GM10248 (cell line): ENCODE results near the gene PAF1.

Experiments used
- CTCF ChIA-PET: fragments of 300-600 bp; sonication (Branson Sonifier 250); formaldehyde crosslinking; extraction: SDS; loops from one replicate; lab custom pipeline; 2021; ENCODE audit warnings: antibody characterized with exemption; lab: Yijun Ruan, JAX
- POLR2A ChIA-PET: fragments of 350-650 bp; sonication (Branson Sonifier 250); formaldehyde crosslinking; extraction: SDS; loops from one replicate; lab custom pipeline; 2020; ENCODE audit warnings: antibody characterized with exemption; lab: Yijun Ruan, JAX
- DNase-seq: peaks from one replicate; pipeline ENCODE4 v3.0.0; 2012; ENCODE audit errors: extremely low spot score
- CTCF ChIP-seq: IDR thresholded peaks from 2 replicates; pipeline ENCODE4 v1.5.1; 2012; ENCODE audit warnings: mild to moderate bottlenecking, low read depth; ENCODE audit errors: extremely low read depth, missing control alignments, control extremely low read depth

Gene PAF1

GRCh38 chr19:39407410-39407659, 16.4 kb upstream of the PAF1 start:
- DNase-seq: no peak
- POLR2A ChIA-PET: interaction anchor here (0.7 to 3.8 kb wide), 7 partner anchors 9 to 77 kb away, joined by 3 to 49 read pairs (median 6); partner anchors contain the start of genes MED29, PAF1 and RPS16
- CTCF ChIA-PET: interaction anchor here (3.9 kb wide), 1 partner anchor 10 kb away, joined by 41 read pairs; no protein-coding TSS in a partner anchor
- TF ChIP-seq CTCF: no peak

GRCh38 chr19:39406656-39407409, 15.9 kb upstream of the PAF1 start, which contains the start of gene ZFP36:
Gene ZFP36 (plus strand): TSS chr19:39406847. CDS start chr19:39406905, 58 bp downstream.
- CTCF ChIA-PET: interaction anchor here (3.9 kb wide), 1 partner anchor 9 kb away, joined by 41 read pairs; no protein-coding TSS in a partner anchor
- POLR2A ChIA-PET: interaction anchor here (0.6 to 3.8 kb wide), 9 partner anchors 9 to 1284 kb away, joined by 3 to 49 read pairs (median 4); partner anchors contain the start of genes MED29, PAF1, RPS16 and SAMD4B
- peak; percentile 79 for DNase-seq
- no peak for TF ChIP-seq CTCF

DNA sequence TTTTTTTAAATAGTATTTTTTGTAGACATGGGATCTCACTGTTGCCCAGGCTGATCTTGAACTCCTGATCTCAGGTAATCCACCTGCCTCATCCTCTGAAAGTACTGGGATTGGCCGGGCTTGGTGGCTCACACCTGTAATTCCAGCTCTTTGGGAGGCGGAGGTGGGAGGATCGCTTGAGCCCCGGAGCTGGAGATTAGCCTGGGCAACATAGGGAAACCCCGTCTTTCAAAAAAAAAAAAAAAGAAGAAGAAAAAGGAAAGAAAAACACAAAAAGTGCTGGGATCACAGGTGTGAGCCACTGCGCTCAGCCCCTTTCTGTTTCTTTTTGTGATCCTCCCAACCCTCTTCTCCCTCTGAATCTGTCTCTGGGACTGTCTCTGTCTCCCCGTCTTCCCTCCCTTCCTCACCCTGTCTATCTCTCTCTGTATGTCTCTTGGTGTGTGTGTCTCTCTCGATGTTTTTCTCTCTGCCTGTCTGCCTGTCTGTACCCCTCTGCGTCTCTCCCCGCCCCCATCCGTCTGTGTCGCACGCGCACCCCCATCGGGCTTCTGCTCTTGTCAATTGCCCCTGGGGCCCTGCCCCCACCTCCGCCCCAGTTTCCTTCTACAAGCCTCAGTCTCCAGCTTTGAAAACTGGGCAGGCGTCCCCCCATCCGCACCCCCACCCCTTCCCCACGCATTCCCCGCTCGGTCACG, 15.2 kb upstream of the PAF1 start:
- ChIA-PET CTCF (interaction anchor here (3.9 kb wide), 1 partner anchor 8 kb away, joined by 41 read pairs; no protein-coding TSS in a partner anchor), POLR2A (interaction anchor here (0.6 to 3.8 kb wide), 9 partner anchors 8 to 1285 kb away, joined by 3 to 49 read pairs (median 4); partner anchors contain the start of genes MED29, PAF1, RPS16 and SAMD4B)

GRCh38 chr19:39405261-39405957, 14.5 kb upstream of the PAF1 start:
- ChIA-PET CTCF (no interaction called here), POLR2A (interaction anchor here (1.2 kb wide), 1 partner anchor 31 kb away, joined by 4 read pairs; the partner anchor contains the start of gene RPS16)
- no peak for TF ChIP-seq CTCF
- no peak for DNase-seq

More for the DNA sequence above, 15.2 kb upstream of the PAF1 start:
- TF ChIP-seq CTCF: no peak
- no peak for DNase-seq

DNA sequence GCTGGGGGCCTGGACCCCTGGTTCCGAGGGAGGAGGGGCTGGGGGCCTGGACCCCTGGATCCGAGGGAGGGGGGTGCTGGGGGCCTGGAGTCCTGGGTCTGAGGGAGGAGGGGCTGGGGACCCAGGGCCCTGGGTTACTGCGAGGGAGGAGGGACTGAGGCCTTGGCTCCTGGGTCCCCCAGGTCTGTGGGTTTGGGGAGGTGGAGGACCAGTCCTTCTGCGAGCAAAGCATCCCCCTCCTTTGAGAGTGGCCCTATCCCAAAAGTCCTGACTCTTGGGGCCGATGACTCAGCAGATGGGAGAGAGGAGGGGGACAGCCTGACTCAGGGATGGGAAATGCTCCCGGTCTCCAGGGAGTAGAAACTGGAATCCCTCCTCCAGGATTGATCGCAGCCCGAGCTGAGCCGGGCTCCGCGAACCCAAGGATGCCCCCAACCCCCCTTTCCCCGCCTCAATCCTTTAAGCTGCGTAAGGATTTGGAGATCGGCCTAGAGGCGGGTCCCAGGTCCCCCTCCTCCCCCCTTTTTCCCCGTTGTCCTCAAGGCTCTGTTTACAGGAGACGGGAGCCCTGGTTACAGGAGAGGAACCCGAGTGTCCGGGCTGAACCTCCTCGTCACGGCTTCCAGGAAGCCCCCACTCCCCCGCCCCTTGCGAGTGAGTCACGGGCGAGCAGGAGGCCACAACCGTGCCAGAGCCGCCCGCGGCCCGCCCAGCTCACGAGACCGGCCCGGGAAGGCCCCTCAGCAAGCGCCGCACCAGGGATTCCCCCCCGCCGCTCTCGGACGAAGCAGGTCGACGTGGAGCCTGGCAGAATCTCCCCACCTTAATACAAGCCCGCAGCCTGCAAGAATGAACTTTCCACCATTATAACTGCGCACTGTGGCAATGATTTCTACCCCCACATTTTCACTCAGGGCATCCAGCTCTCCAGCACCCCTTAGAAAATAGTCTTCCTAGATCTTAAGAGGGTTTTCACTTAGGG, 12.7 kb upstream of the PAF1 start:
- peak; percentile 77 for DNase-seq
- CTCF ChIA-PET: interaction anchor here (1.2 to 1.3 kb wide), 2 partner anchors 8 to 61 kb away, joined by 4 to 6 read pairs; partner anchors contain the start of genes PLEKHG2 and SAMD4B
- TF ChIP-seq CTCF: no peak
- POLR2A ChIA-PET: interaction anchor here (0.5 to 0.9 kb wide), 4 partner anchors 32 to 722 kb away, joined by 3 to 5 read pairs (median 4); partner anchors contain the start of genes RPS16 and SAMD4B
